Measurements from ENCODE around the gene INSL3.

Gene INSL3

DNA sequence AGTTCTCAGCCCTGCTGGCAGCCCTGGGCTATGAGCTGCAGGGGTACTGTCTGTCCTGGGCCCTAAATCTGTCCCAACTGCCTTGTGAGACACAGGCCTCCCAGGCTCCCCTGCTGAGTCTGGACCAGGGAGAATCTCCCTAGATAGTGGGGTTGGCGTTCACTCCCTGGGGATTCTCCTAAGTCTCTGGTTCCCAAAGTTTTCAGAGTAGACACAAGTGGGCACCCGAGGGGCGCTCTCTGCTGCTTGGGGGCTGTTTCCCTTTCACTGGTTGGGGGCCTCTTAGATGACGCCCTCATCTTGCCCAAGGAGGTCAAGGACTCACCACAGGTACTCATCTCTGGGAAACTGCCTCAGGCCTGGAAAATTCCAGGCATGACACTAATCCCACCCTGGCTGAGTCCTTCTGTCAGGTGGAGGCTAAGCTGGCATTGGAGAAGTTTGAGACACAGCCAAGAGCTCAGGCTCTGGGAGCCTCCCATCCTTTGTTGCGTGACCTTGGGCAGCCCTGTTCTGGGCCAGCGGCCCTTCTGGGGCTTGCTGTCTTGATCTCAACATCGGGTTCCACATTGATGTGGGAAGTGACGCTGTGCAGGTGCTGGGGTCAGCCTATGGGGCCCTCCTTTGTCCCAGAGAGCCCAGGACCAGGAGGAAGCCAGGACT lies 42.3 kb upstream of the INSL3 start:
- H3K4me3 ChIP-seq (ENCODE audit: low read depth, low read length): no peak overlapping the region
- no peak for DNase-seq (ENCODE audit: low read depth)
- TF ChIP-seq CTCF (IDR thresholded peaks at IDR 0.05; ENCODE audit: insufficient read depth, low read depth, low read length, missing control alignments): no peak

DNA sequence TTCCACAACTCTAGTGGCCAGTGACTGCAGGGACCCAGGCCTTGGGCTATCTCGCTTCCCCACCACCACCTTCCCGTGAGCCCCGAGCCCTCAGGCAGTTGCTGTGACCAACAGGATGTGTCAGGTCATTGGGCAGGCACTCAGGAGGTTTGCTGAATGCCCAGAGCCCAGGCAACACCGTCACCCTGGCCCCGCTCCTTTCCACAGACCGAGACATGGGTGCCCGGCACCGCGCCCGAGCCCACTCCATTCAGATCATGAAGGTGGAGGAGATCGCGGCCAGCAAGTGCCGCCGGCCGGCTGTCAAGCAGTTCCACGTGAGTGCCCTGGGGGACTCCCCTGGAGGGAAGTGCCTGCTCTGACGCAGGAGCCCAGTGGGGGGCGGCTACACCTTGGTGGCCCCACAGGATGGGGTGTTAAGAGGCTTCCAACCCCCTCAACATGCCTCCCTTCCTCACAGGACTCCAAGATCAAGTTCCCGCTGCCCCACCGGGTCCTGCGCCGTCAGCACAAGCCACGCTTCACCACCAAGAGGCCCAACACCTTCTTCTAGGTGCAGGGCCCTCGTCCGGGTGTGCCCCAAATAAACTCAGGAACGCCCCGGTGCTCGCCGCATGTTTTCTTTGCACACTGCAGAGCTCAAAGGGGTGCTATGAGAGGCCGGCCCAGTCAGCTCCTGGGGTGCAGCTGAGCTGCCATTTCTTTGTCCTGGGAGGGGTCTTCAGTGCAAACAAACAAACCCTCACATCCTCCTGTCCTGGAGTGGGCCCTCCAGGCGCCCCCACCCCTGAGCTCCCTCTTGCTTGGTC lies 41.6 kb upstream of the INSL3 start:
- DNase-seq (ENCODE audit: low read depth): peak; percentile 63
- no peak overlapping the region for H3K4me3 ChIP-seq (ENCODE audit: low read depth, low read length)
- TF ChIP-seq CTCF (IDR thresholded peaks at IDR 0.05; ENCODE audit: insufficient read depth, low read depth, low read length, missing control alignments): no peak

- peak overlapping the region; percentile 80 for H3K4me3 ChIP-seq (ENCODE audit: low read depth, low read length)
- DNase-seq (ENCODE audit: low read depth): no peak
- no peak for TF ChIP-seq CTCF (IDR thresholded peaks at IDR 0.05; ENCODE audit: insufficient read depth, low read depth, low read length, missing control alignments)
These were observed 40.5 kb upstream of the INSL3 start for GRCh38 chr19:17861542-17862402.

GRCh38 chr19:17860993-17861360 lies 39.7 kb upstream of the INSL3 start:
- TF ChIP-seq CTCF (IDR thresholded peaks at IDR 0.05; ENCODE audit: insufficient read depth, low read depth, low read length, missing control alignments): no peak
- DNase-seq (ENCODE audit: low read depth): no peak
- H3K4me3 ChIP-seq (ENCODE audit: low read depth, low read length): peak overlapping the region; percentile 80

GRCh38 chr19:17860331-17860992 lies 39.1 kb upstream of the INSL3 start:
- peak; percentile 32 for DNase-seq (ENCODE audit: low read depth)
- H3K4me3 ChIP-seq (ENCODE audit: low read depth, low read length): peak overlapping the region; percentile 80
- no peak for TF ChIP-seq CTCF (IDR thresholded peaks at IDR 0.05; ENCODE audit: insufficient read depth, low read depth, low read length, missing control alignments)

DNA sequence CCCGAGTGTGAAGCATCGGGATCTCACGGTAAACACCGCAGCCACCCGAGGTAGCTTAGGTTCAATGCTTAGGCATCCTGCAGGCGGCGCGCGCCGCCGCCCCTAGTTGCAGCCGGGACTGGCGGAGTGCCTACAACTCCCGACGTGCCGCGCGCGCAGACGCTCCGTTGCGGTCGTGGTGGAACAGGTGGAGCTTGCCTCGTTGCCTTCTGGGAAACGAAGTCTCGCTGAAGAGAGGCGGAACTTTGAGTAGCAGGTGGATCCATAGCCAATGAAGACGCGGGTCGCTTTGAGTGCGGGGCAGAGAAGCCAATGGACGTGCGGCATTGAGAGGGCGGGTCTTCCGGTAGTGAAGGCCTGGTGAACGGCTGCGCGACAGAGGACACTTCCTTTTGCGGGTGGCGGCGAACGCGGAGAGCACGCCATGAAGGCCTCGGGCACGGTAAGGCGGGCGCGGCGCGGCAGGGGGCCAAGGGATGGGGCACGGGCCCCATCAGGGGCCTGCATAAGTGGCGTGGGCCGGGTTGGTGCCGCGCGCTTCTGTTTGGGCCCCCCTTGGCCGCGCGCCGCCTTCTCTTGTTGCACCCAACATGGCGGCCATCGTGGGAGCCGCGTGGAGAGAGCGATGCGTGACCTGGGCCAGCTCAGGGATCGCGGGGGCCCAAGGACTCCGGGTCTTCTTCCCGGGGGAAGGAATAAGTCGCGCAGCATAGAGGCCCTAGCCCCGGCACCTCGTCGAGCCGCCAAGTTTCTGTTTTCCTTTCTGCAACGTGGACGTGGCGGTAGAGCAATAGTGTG lies 38.4 kb upstream of the INSL3 start, which contains the start of gene RPL18A:
TSS of gene RPL18A (plus strand) at position 378 of the 798 bp plus-strand sequence. CDS start at position 425, 47 bp downstream.
- DNase-seq (ENCODE audit: low read depth): peak; percentile 100
- peak; percentile 96 for TF ChIP-seq CTCF (IDR thresholded peaks at IDR 0.05; ENCODE audit: insufficient read depth, low read depth, low read length, missing control alignments)
- peak within 1 kb of the TSS; percentile 80 for H3K4me3 ChIP-seq (ENCODE audit: low read depth, low read length)

Data from GM12865 (cell line).